Measurements from ENCODE around the gene ARMC3.

DNA sequence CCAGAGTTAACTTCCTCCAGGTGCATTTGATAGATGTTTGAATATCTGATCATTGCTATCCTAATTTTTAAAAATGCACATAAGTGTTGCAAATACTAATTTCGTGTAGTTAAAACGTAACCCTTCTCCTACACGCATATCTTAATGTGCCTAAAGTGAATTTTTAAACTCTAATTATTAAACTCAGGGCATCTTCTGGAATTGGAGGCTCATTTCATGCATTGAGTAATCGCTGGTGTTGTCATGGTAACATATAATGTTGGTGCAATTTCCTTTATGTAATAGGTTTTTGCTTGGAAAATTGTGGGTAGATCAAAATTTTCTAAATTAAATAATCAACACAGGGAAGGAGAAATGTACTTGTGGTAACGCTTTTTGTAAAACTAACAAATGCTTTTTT, 56.2 kb downstream of the ARMC3 start:
- TF ChIP-seq ESRRG (CRISPR knock-in tag; IDR thresholded peaks at IDR 0.05): no peak
- TF ChIP-seq ZFP3 (CRISPR knock-in tag; IDR thresholded peaks at IDR 0.05): no peak
- TF ChIP-seq PPARA (CRISPR knock-in tag; IDR thresholded peaks at IDR 0.05; ENCODE audit: borderline replicate concordance): no peak
- TF ChIP-seq RARB (CRISPR knock-in tag; IDR thresholded peaks at IDR 0.05): no peak
- TF ChIP-seq, protein P1, sequence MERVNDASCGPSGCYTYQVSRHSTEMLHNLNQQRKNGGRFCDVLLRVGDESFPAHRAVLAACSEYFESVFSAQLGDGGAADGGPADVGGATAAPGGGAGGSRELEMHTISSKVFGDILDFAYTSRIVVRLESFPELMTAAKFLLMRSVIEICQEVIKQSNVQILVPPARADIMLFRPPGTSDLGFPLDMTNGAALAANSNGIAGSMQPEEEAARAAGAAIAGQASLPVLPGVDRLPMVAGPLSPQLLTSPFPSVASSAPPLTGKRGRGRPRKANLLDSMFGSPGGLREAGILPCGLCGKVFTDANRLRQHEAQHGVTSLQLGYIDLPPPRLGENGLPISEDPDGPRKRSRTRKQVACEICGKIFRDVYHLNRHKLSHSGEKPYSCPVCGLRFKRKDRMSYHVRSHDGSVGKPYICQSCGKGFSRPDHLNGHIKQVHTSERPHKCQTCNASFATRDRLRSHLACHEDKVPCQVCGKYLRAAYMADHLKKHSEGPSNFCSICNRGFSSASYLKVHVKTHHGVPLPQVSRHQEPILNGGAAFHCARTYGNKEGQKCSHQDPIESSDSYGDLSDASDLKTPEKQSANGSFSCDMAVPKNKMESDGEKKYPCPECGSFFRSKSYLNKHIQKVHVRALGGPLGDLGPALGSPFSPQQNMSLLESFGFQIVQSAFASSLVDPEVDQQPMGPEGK (CRISPR knock-in tag; IDR thresholded peaks at IDR 0.05; ENCODE audit: borderline replicate concordance): no peak
